ENCODE data around the gene MYH9. TPM values are rescaled to one million over a fixed set of nuclear protein-coding genes. Genes with fewer than 3 reads are reported as not detected.

Gene MYH9
- total and polyA plus RNA-seq, 2 donors (not counting 1 experiment from before 2014, with no cell fraction given), result 108 to 554 TPM

- no peaks in the 10 kb centered on the region for H3K27me3 ChIP-seq (replicated peaks in 1 of 4; ENCODE audit: control extremely low read depth in 1 of 4, control insufficient read depth in 3 of 4, insufficient read depth in 4 of 4, low read length in 3 of 4)
- H3K9me3 ChIP-seq (ENCODE audit: control extremely low read depth in 1 of 3, control insufficient read depth in 2 of 3, insufficient read depth in 1 of 3, low read length in 2 of 3), result no peaks in the 10 kb centered on the region
- ATAC-seq (ENCODE audit: low read depth) (no peak), DNase-seq (no peak)
- H3K27ac ChIP-seq (ENCODE audit: low read length in 2 of 2), result no peak overlapping the region
- no peak overlapping the region for H3K9ac ChIP-seq (ENCODE audit: low read length)
- ChIA-PET POLR2A (no interaction called here), CTCF (interaction anchor here (1.1 kb wide), 1 partner anchor 169 kb away, joined by 4 read pairs; no protein-coding TSS in a partner anchor)
- Mint-ChIP-seq H3K27ac (no peak overlapping the region), H3K4me3 (no peak overlapping the region), H3K4me1 (peaks cover 61% of the 10 kb centered on the region), H3K27me3 (no peaks in the 10 kb centered on the region), H3K9me3 (ENCODE audit: insufficient read depth) (no peaks in the 10 kb centered on the region)
- TF ChIP-seq EZH2 (IDR thresholded peaks at IDR 0.05; ENCODE audit: borderline replicate concordance, insufficient read depth, low read depth, low read length, poor library complexity, severe bottlenecking) (no peak), CTCF (IDR thresholded peaks at IDR 0.05) (no peak)
- H4K20me1 ChIP-seq (ENCODE audit: control insufficient read depth, insufficient read depth, low read length, poor library complexity, severe bottlenecking), result no peaks in the 10 kb centered on the region
- H3K4me1 ChIP-seq (ENCODE audit: control insufficient read depth in 2 of 2, insufficient read depth in 2 of 2, low read length in 2 of 2), result peaks cover 30 to 39% of the 10 kb centered on the region in 2 donors
- no peak overlapping the region for H3K4me2 ChIP-seq (replicated peaks; ENCODE audit: low read depth, low read length, poor library complexity, severe bottlenecking)
- H3K4me3 ChIP-seq (ENCODE audit: control extremely low read depth in 1 of 5, extremely low read depth in 1 of 5, insufficient read depth in 1 of 5, low read depth in 2 of 5, low read length in 4 of 5), result no peak overlapping the region
- WGBS (ENCODE audit: insufficient coverage), result 100% methylated on average over 1 of the region's 2 CpGs
- H3K36me3 ChIP-seq (replicated peaks in 1 of 2; ENCODE audit: control extremely low read depth in 1 of 2, control insufficient read depth in 1 of 2, extremely low read depth in 1 of 2, insufficient read depth in 2 of 2, low read length in 1 of 2), result peaks cover 0 to 35% of the 10 kb centered on the region in 2 experiments
- peaks cover 30% of the 10 kb centered on the region for H3K79me2 ChIP-seq (ENCODE audit: control insufficient read depth, insufficient read depth, low read length)
- intact Hi-C loops (cut with micrococcal nuclease), result loop anchor here (5.0 kb wide), 1 partner anchor 42 kb away; no protein-coding TSS in a partner anchor
- no peak overlapping the region for H2AFZ ChIP-seq (ENCODE audit: insufficient read depth, low read depth, low read length, poor library complexity, severe bottlenecking)
These were observed 152.8 kb downstream of the MYH9 start for GRCh38 chr22:36234919-36235318.

- H3K27ac Mint-ChIP-seq, result no peak overlapping the region
These were observed 153.6 kb downstream of the MYH9 start for GRCh38 chr22:36234213-36234612.

More at GRCh38 chr22:36234213-36234612, 153.6 kb downstream of the MYH9 start:
- Histone ChIP-seq H3K36me3 (replicated peaks in 1 of 2; ENCODE audit: control extremely low read depth in 1 of 2, control insufficient read depth in 1 of 2, extremely low read depth in 1 of 2, insufficient read depth in 2 of 2, low read length in 1 of 2) (peaks cover 0 to 36% of the 10 kb centered on the region in 2 experiments), H3K4me2 (replicated peaks; ENCODE audit: low read depth, low read length, poor library complexity, severe bottlenecking) (no peak overlapping the region), H3K9ac (ENCODE audit: low read length) (no peak overlapping the region), H3K27ac (ENCODE audit: low read length in 2 of 2) (no peak overlapping the region), H3K27me3 (replicated peaks in 1 of 4; ENCODE audit: control extremely low read depth in 1 of 4, control insufficient read depth in 3 of 4, insufficient read depth in 4 of 4, low read length in 3 of 4) (no peaks in the 10 kb centered on the region), H2AFZ (ENCODE audit: insufficient read depth, low read depth, low read length, poor library complexity, severe bottlenecking) (no peak overlapping the region), H3K4me3 (ENCODE audit: control extremely low read depth in 1 of 5, extremely low read depth in 1 of 5, insufficient read depth in 1 of 5, low read depth in 2 of 5, low read length in 4 of 5) (no peak overlapping the region), H3K4me1 (ENCODE audit: control insufficient read depth in 2 of 2, insufficient read depth in 2 of 2, low read length in 2 of 2) (peaks cover 27 to 35% of the 10 kb centered on the region in 2 donors), H3K79me2 (ENCODE audit: control insufficient read depth, insufficient read depth, low read length) (peaks cover 28% of the 10 kb centered on the region), H4K20me1 (ENCODE audit: control insufficient read depth, insufficient read depth, low read length, poor library complexity, severe bottlenecking) (no peaks in the 10 kb centered on the region), H3K9me3 (ENCODE audit: control extremely low read depth in 1 of 3, control insufficient read depth in 2 of 3, insufficient read depth in 1 of 3, low read length in 2 of 3) (no peaks in the 10 kb centered on the region)
- H3K9me3 Mint-ChIP-seq (ENCODE audit: insufficient read depth), result no peaks in the 10 kb centered on the region
- DNase-seq (no peak), ATAC-seq (ENCODE audit: low read depth) (no peak)
- CTCF ChIA-PET, result interaction anchor here (1.1 kb wide), 1 partner anchor 168 kb away, joined by 4 read pairs; no protein-coding TSS in a partner anchor
- H3K4me1 Mint-ChIP-seq, result peaks cover 54% of the 10 kb centered on the region
- no peak for TF ChIP-seq EZH2 (IDR thresholded peaks at IDR 0.05; ENCODE audit: borderline replicate concordance, insufficient read depth, low read depth, low read length, poor library complexity, severe bottlenecking)
- TF ChIP-seq CTCF (IDR thresholded peaks at IDR 0.05), result no peak
- no CpG with 5 or more reads among the region's 2 CpGs for WGBS (ENCODE audit: insufficient coverage)
- POLR2A ChIA-PET, result no interaction called here
- intact Hi-C loops (cut with micrococcal nuclease), result no loop called here
- no peak overlapping the region for H3K4me3 Mint-ChIP-seq
- H3K27me3 Mint-ChIP-seq, result no peaks in the 10 kb centered on the region
